Medulla oblongata (tissue), 1 donor: ENCODE data around the gene COMP.
A peak's percentile ranks its signal among the peaks of the same experiment; 100 is the strongest.

Source experiments
- DNase-seq: peaks from one replicate; pipeline ENCODE4 v3.0.0-alpha.2; 2015; ENCODE audit errors: extremely low spot score

The COMP gene

GRCh38 chr19:18769989-18770528 lies 21.0 kb downstream of the COMP start:
- DNase-seq: no peak

GRCh38 chr19:18768997-18769891 lies 21.9 kb downstream of the COMP start:
- DNase-seq: no peak

GRCh38 chr19:18768046-18768771 lies 22.9 kb downstream of the COMP start:
- no peak for DNase-seq

GRCh38 chr19:18765224-18765623 lies 25.9 kb downstream of the COMP start:
- no peak for DNase-seq

- DNase-seq: no peak
Measured at GRCh38 chr19:18764591-18765051, 26.5 kb downstream of the COMP start.

- DNase-seq: no peak
Measured at GRCh38 chr19:18763674-18764590, 27.2 kb downstream of the COMP start.

- peak; percentile 51 for DNase-seq
Measured at GRCh38 chr19:18762125-18763023, 28.7 kb downstream of the COMP start.

- peak; percentile 43 for DNase-seq
Measured at GRCh38 chr19:18761531-18762110, 29.5 kb downstream of the COMP start.

GRCh38 chr19:18760440-18761383 lies 30.4 kb downstream of the COMP start:
- DNase-seq: no peak

- DNase-seq: no peak
Measured at GRCh38 chr19:18759995-18760426, 31.1 kb downstream of the COMP start.

GRCh38 chr19:18759304-18759994 lies 31.7 kb downstream of the COMP start:
- no peak for DNase-seq

GRCh38 chr19:18756896-18757295 lies 34.2 kb downstream of the COMP start:
- DNase-seq: no peak

- DNase-seq: no peak
Measured at GRCh38 chr19:18754501-18754900, 36.6 kb downstream of the COMP start.

- no peak for DNase-seq
Measured at GRCh38 chr19:18751571-18751970, 39.5 kb downstream of the COMP start.

- no peak for DNase-seq
Measured at GRCh38 chr19:18750295-18750970, 40.7 kb downstream of the COMP start.

GRCh38 chr19:18749362-18750231 lies 41.5 kb downstream of the COMP start:
- no peak for DNase-seq
